Epithelial cell of alveolus of lung (primary cell): ENCODE measurements around the gene ANKRD7. TPM values are rescaled to one million over a fixed set of nuclear protein-coding genes. Genes with fewer than 3 reads are reported as not detected.

Experiments
- total RNA-seq: library from RNA; depleted of rRNA; stranded (reverse); fragments of >200 nt; gene quantifications from 2 replicates; pipeline ENCODE4 v1.2.1, GENCODE V29; 2015

Gene ANKRD7
- 0.08 and 0.91 TPM in 2 replicates for total RNA-seq

DNA sequence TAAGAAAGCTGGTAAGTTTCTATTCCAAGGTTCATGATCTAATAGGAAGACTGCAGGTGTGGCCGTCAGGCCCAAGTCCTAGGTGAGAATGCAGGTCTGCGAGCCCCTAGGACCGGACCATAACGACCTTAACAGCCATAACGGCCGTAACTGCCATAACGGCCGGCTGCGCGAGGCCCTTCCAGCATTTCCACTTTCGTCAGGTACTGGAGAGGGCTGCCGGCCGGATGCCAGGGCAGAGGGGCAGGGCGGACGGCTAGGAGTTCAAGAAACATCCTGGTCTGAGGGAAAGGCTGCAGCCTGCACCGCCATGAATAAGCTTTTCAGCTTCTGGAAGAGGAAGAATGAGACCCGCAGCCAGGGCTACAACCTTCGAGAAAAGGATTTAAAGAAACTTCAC is at the start of gene ANKRD7:
Gene ANKRD7 (plus strand): TSS at position 184 of the 400 bp plus-strand sequence. CDS start 127 bp downstream, at position 311.

GRCh38 chr7:118183786-118184564 is 40.5 kb upstream of the ANKRD7 start, which contains the start of gene LSM8:
LSM8 (plus strand) TSS chr7:118184164; CDS start chr7:118184224, 60 bp downstream.

Other genes with a start within 250 kb of the ANKRD7 start
- gene LSM8, start 40.5 kb upstream of the ANKRD7 start, total RNA-seq = 30.3 and 35.0 TPM in 2 replicates